GM12864 (cell line): ENCODE data around the gene SNX27.

Source experiments
- DNase-seq: peaks from one replicate; pipeline ENCODE4 v3.0.0-alpha.2; 2011; ENCODE audit warnings: low read depth
- H3K4me3 ChIP-seq: 2 replicates; pipeline ENCODE4 v1.5.1; 2011; ENCODE audit warnings: mild to moderate bottlenecking, low read depth, low read length, control low read depth
- TF ChIP-seq, protein P1 (sequence below): IDR thresholded peaks from 2 replicates; pipeline ENCODE4 v1.5.1; 2011; ENCODE audit warnings: low read depth, mild to moderate bottlenecking, moderate library complexity, low read length, control low read depth, inconsistent platforms; ENCODE audit errors: missing control alignments

Gene SNX27

DNA sequence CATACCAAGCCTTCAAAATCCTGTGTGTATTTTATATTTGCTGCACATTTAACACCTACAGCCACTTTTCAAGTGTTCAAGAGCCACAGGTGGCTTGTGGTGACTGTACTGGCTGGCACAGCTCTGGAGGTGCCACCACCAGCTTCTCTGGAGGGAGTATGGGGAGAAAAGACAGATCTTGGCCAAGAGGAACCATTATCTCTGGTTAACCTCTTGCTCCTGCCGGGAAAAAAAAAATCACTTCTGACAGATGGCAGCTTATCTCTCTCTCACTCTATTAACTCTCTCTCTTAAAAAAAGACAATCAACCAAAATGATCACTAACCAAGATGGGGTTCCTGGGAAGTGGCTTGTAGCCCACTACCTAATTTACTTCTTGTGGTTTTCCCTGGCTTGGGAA, 108.3 kb downstream of the SNX27 start:
- H3K4me3 ChIP-seq = no peak overlapping the region
- TF ChIP-seq, protein P1, sequence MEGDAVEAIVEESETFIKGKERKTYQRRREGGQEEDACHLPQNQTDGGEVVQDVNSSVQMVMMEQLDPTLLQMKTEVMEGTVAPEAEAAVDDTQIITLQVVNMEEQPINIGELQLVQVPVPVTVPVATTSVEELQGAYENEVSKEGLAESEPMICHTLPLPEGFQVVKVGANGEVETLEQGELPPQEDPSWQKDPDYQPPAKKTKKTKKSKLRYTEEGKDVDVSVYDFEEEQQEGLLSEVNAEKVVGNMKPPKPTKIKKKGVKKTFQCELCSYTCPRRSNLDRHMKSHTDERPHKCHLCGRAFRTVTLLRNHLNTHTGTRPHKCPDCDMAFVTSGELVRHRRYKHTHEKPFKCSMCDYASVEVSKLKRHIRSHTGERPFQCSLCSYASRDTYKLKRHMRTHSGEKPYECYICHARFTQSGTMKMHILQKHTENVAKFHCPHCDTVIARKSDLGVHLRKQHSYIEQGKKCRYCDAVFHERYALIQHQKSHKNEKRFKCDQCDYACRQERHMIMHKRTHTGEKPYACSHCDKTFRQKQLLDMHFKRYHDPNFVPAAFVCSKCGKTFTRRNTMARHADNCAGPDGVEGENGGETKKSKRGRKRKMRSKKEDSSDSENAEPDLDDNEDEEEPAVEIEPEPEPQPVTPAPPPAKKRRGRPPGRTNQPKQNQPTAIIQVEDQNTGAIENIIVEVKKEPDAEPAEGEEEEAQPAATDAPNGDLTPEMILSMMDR = no peak
- no peak for DNase-seq

DNA sequence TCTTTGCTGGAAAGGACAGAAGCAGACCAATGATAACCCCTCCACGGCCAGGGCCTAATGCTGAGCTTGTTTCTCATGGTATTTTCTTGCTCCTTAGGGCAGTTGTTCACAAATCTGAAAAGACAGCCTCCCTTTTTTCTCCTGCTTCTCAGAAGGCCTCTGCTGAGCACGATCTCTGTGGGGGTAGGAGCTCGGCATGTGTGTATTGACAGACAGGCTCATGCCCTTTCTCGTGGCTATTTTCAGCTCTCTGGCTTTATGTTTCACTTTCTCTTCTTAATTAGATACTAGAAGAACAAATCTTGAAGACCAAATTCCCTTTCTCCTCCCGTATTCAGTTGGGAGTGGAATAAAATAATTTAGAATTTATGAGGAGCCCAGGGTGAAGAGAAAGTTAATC, 108.7 kb downstream of the SNX27 start:
- peak overlapping the region; percentile 56; the same call in 1 of the 2 replicates for H3K4me3 ChIP-seq
- peak; percentile 31 for DNase-seq
- TF ChIP-seq, protein P1 = no peak

DNA sequence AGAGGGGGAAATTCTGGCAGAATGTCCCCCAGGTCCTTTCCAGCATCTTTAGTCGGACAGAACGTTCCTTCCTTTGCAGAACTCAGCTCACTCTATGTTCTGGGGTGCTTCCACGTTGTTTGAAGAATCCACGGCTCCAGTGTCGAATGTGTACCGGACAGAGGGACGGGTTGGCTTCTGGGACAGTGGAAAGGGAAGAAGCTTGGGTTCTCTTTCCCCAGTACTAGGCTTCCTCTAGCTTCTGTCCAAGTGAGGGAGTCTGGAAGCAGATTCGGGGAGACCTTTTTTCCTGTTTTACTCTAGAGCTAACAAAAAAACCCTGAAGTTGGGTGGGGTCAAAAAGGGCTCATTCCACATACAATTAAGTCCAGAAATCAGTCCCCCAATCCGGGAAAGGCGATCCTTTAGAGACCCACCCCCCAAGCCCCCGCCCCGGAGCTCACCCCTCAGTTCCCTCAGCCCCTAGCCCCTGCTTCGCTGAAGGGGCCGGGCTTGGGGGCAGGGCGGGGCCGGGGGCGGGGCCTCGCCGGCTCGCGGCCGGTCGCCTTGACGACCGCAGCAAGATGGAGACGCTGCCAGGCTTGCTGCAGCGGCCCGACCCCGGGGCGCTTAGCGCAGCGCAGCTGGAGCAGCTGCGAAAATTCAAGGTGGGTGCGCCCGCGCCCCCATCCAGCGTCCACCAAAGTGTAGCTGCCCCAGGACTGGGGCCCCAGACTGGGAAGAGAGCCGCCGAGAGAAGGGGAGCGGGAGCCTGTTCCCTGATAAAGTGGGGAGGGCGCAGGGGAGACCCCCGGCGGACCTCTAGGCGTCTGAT, 109.3 kb downstream of the SNX27 start, which contains the start of gene RIIAD1:
Gene RIIAD1 (plus strand): TSS at position 549 of the 814 bp plus-strand sequence. CDS start 15 bp downstream, at position 564.
- TF ChIP-seq, protein P1 = no peak
- H3K4me3 ChIP-seq = peak within 1 kb of the TSS; percentile 56
- peak; percentile 3 for DNase-seq

DNA sequence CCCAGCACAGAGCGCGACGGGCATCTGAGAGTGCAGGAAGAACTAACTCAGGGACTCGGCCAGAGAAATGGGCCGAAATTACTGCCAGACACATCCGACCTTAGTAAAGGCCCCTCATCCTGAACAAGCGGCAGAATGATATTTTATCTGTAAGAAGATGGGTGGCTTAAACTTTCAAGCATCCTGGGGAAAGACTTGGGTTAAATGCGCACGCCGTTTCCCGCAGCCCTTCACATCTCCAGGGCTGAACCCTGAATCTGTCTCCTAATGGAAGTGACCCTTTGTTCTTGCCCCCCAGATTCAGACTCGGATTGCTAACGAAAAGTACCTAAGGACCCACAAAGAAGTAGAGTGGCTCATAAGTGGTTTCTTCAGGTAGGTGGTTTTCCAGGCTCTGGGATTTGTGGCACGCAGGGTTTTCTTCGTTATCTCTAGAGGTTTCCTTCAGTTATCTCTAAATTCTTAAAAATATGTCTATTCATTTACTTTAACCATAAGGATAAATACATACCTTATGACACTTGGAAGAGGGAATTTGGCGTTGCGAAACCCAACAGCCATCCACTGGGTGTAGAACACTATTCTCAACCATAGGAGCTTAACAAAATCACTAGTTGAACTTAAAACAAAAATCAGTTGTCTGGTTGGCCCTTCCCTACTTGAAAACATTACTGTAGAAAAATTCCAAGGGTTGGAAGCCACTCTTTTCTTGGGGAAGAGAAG, 110.1 kb downstream of the SNX27 start:
- peak overlapping the region; percentile 51 for H3K4me3 ChIP-seq
- DNase-seq = no peak
- TF ChIP-seq, protein P1 = no peak

DNA sequence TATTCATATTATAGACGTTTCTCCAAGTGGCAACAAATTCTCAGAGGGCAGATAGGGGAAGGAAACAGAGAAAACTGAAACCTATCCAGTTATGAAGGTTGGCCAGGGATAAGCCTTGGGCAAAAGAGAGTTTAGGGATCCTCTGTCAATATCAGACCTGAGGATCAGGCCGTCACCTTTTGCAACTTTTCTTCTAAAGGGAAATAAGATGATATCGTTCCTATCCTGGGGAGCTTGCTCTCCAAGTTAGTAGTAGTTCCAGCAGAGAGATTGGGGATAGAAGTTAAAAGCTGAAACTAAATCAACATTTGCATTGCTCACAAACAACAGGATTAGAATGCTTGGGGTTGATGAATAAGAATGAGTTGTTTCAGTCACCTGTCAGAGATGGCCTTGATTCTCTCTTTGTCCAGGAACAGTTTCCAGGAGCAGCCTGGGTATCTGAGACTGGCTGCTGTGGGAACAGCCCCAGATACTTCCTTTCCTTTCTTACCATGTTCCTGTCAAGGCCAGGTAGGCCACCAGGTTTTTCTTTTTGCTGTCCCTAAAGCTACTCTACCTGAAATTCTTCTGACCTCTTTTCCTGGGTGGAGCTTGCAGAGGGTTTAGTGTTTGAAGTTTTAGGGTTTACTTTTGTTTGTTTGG, 112.0 kb downstream of the SNX27 start:
- TF ChIP-seq, protein P1 = no peak
- no peak overlapping the region for H3K4me3 ChIP-seq

DNA sequence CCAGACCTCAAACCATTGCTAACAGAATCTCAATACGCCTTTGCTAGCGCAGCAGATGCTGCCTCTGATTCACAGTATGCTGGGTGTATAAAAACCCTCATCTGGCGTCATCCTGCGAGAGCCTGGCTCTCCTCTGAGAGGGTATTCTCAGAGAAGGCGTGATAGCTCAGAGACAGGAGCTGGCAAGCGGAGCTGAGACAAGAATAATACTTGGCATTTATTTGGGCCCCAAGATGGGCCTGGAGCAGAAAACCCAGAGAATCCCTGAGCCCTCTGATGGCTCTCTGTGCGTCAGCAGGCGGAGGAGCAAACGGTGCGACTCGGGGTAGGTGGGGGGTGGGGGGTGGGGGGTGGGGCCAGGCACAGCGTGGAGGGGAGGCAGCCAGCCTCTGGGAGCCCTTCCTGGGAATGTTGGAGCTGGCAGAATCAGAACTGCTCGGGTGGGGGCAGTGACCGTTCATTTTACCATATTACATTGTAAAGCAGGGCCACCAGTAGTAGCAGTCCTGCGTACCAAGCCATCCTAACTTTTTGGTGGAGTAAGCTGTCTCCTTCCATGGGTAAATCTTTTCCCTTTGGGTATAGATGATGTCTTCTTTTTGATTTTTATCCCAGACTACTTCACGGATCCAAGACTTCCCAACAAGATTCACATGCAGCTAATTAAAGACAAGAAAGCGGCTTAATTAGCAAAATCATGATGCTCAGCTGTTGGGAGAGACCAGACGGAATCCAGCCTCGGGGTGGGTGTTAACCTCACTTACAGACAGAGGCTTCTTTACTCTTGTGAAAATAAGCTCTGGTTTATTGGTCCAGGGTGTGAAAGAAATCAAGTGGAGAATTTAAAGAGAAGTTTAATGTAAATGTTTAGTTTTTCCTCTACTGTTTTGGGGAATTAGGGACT, 116.6 kb downstream of the SNX27 start:
- H3K4me3 ChIP-seq = no peak overlapping the region
- TF ChIP-seq, protein P1 = no peak
- no peak for DNase-seq

More for the DNA sequence above, 112.0 kb downstream of the SNX27 start:
- no peak for DNase-seq
